Keratinocyte (primary cell): ENCODE measurements around the gene MYBPC2. TPM values are rescaled to one million over a fixed set of nuclear protein-coding genes. Genes with fewer than 3 reads are reported as not detected.

ENCODE experiments used
- DNase-seq: peaks from one replicate; pipeline ENCODE4 v3.0.0-alpha.2; 2011; ENCODE audit warnings: low read depth, missing footprints, low spot score
- FAIRE-seq: peaks from 2 replicates; lab custom pipeline; 2011; peaks lifted over from hg19 to GRCh38; lab: Jason Lieb, UNC
- H2AFZ ChIP-seq: 2 replicates; pipeline ENCODE4 v1.6.0; 2012; ENCODE audit warnings: low read length, control low read depth, inconsistent platforms; ENCODE audit not compliant: control insufficient read depth
- H3K27ac ChIP-seq: 2 replicates; pipeline ENCODE4 v1.5.1; 2011; ENCODE audit warnings: low read length; ENCODE audit not compliant: control insufficient read depth, insufficient read depth
- H3K27me3 ChIP-seq: 3 replicates; pipeline ENCODE4 v1.6.0; 2011; ENCODE audit warnings: low read length; ENCODE audit not compliant: control insufficient read depth, insufficient read depth; ENCODE audit errors: extremely low read depth
- H3K36me3 ChIP-seq, 2 experiments: 2 replicates in 1 of 2; 3 replicates in 1 of 2; pipeline ENCODE4 v1.5.1; 2011; ENCODE audit warnings: low read length in 2 of 2, mild to moderate bottlenecking in 1 of 2; ENCODE audit not compliant: control insufficient read depth in 2 of 2, insufficient read depth in 2 of 2; ENCODE audit errors: extremely low read depth in 1 of 2
- H3K4me1 ChIP-seq: 3 replicates; pipeline ENCODE4 v1.5.1; 2011; ENCODE audit warnings: low read length; ENCODE audit not compliant: control insufficient read depth, insufficient read depth; ENCODE audit errors: extremely low read depth
- H3K4me2 ChIP-seq: 3 replicates; pipeline ENCODE4 v1.6.0; 2011; ENCODE audit warnings: low read depth, low read length; ENCODE audit not compliant: control insufficient read depth, insufficient read depth; ENCODE audit errors: extremely low read depth
- H3K4me3 ChIP-seq, 3 experiments: fragments of 200-600 bp in 1 of 3; sonication (generic) in 1 of 3; 2 replicates in 2 of 3; 3 replicates in 1 of 3; pipeline ENCODE4 v1.5.1; 2011 to 2016; ENCODE audit warnings: low read length in 3 of 3, mild to moderate bottlenecking in 3 of 3, control low read depth in 2 of 3, inconsistent platforms in 1 of 3, low read depth in 1 of 3, mixed read lengths in 1 of 3, mixed run types in 1 of 3, moderate library complexity in 1 of 3; ENCODE audit not compliant: control insufficient read depth in 2 of 3, insufficient read depth in 2 of 3; ENCODE audit errors: extremely low read depth in 1 of 3
- H3K79me2 ChIP-seq: 2 replicates; pipeline ENCODE4 v1.6.0; 2012; ENCODE audit warnings: low read length; ENCODE audit not compliant: control insufficient read depth, insufficient read depth
- H3K9ac ChIP-seq: 3 replicates; pipeline ENCODE4 v1.6.0; 2011; ENCODE audit warnings: low read length; ENCODE audit not compliant: control insufficient read depth, insufficient read depth; ENCODE audit errors: extremely low read depth
- H3K9me1 ChIP-seq: 3 replicates; pipeline ENCODE4 v1.6.0; 2011; ENCODE audit warnings: low read length; ENCODE audit not compliant: control insufficient read depth, insufficient read depth; ENCODE audit errors: extremely low read depth
- H3K9me3 ChIP-seq: 2 replicates; pipeline ENCODE4 v1.5.1; 2012; ENCODE audit warnings: low read depth, low read length; ENCODE audit not compliant: control insufficient read depth
- H4K20me1 ChIP-seq: 3 replicates; pipeline ENCODE4 v1.6.0; 2011; ENCODE audit warnings: low read length; ENCODE audit not compliant: control insufficient read depth, insufficient read depth; ENCODE audit errors: extremely low read depth
- EZH2 ChIP-seq: IDR thresholded peaks from one replicate; pipeline ENCODE4 v1.6.1; 2012; ENCODE audit warnings: inconsistent platforms, mild to moderate bottlenecking, low read length, moderate library complexity
- dilution Hi-C: fragments of 300-500 bp; cut with MboI; formaldehyde crosslinking; loops from one replicate; pipeline ENCODE4 v1.7.0; 2020; ENCODE audit warnings: low sequenced_read_pairs; ENCODE audit not compliant: extremely low pct_ligation_motif_present
- polyA plus RNA-seq, 5 experiments: library from polyadenylated mRNA; depleted of rRNA in 3 of 5; stranded (reverse) in 3 of 5; stranded (forward) in 1 of 5; unstranded in 1 of 5; fragments of >200 nt; gene quantifications; 1 replicate in 1 of 5; 2 replicates in 3 of 5; 3 replicates in 1 of 5; pipeline versions ENCODE4 v1.2.1 to v1.2.3, GENCODE V29; 2011 to 2012; ENCODE audit warnings: missing spikeins in 2 of 5, low read depth in 1 of 5, low replicate concordance in 1 of 5
- TF ChIP-seq, protein P1 (sequence below), 3 experiments: IDR thresholded peaks in 1 of 3; conservative IDR thresholded peaks in 1 of 3; optimal IDR thresholded peaks in 1 of 3; 2 replicates in 2 of 3; 3 replicates in 1 of 3; pipeline versions ENCODE3 to v1.5.1; 2011; ENCODE audit warnings: low read length in 3 of 3, mild to moderate bottlenecking in 3 of 3, moderate library complexity in 2 of 3, control low read depth in 1 of 3, inconsistent platforms in 1 of 3; ENCODE audit not compliant: insufficient read depth in 2 of 3; ENCODE audit errors: extremely low read depth in 1 of 3

Gene MYBPC2
- polyA plus RNA-seq, 1 donor (not counting 4 experiments of a cell fraction or from before 2014, with no cell fraction given), result not detected

DNA sequence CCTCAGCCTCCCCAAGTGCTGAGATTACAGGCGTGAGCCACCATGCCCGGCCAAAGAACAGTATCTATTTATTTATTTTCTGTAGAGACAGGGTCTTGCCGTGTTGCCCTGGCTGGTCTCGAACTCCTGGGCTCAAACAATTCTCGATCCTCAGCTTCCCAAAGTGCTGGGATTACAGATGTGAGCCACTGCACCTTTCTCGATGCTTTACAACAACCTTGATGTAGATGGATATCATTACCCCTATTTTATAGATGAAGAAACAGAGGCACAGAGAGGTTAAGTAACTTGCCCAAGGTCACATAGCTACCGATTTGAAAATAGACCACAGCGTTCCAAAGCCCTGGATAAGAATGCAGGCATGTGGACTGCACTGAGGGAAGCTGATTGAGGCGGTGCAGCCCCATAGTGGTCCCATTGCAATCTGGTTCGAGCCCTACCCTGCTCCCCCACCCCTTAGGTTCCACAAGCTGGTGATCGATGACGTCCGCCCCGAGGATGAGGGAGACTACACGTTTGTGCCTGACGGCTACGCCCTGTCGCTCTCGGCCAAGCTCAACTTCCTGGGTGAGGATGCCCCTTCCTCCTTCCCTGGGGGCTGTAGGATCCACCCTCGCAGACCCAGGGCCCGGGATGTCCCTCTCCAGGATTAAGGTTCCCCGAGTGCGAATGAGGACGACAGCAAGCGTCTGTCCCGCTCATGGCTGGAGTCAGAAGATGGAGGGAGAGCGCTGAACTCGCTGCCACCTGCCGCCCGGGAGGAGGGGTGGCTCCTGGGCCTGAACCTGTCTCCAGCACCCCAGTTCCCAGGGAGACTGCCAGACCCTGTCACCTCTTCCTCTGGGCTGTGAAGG is 17.9 kb downstream of the MYBPC2 start:
- Histone ChIP-seq H3K9ac (no peak overlapping the region), H3K9me3 (no peaks in the 10 kb centered on the region), H3K4me1 (no peaks in the 10 kb centered on the region), H3K4me2 (no peak overlapping the region), H3K36me3 (no peaks in the 10 kb centered on the region), H3K27ac (no peak overlapping the region), H4K20me1 (no peaks in the 10 kb centered on the region), H3K4me3 (no peak overlapping the region), H3K79me2 (no peaks in the 10 kb centered on the region), H2AFZ (peak overlapping the region; percentile 15), H3K9me1 (no peaks in the 10 kb centered on the region), H3K27me3 (peaks cover 7% of the 10 kb centered on the region)
- DNase-seq, result no peak
- dilution Hi-C loops, result no loop called here
- no peak for FAIRE-seq
- TF ChIP-seq, protein P1, sequence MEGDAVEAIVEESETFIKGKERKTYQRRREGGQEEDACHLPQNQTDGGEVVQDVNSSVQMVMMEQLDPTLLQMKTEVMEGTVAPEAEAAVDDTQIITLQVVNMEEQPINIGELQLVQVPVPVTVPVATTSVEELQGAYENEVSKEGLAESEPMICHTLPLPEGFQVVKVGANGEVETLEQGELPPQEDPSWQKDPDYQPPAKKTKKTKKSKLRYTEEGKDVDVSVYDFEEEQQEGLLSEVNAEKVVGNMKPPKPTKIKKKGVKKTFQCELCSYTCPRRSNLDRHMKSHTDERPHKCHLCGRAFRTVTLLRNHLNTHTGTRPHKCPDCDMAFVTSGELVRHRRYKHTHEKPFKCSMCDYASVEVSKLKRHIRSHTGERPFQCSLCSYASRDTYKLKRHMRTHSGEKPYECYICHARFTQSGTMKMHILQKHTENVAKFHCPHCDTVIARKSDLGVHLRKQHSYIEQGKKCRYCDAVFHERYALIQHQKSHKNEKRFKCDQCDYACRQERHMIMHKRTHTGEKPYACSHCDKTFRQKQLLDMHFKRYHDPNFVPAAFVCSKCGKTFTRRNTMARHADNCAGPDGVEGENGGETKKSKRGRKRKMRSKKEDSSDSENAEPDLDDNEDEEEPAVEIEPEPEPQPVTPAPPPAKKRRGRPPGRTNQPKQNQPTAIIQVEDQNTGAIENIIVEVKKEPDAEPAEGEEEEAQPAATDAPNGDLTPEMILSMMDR (optimal IDR thresholded peaks at IDR 0.05 in 1 of 3, IDR thresholded peaks at IDR 0.05 in 1 of 3, conservative IDR thresholded peaks at IDR 0.05 in 1 of 3; ENCODE audit: extremely low read depth in 1 of 3, insufficient read depth in 2 of 3, low read length in 3 of 3), result no peak
- no peak for TF ChIP-seq EZH2

DNA sequence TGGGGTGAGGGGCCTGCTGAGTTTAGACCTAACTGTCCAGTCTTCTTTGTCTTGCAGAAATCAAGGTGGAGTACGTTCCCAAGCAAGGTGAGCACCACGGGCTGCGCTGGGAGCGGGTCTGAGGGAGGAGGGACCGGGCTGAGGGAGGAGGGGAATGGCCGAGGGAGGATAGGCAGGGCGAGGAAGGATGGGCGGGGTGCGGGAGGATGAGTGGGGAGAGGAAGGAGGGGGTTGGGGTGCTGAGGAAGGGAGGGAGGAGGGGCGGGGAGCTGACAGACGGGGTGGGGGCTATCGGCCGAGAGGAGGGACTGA is 18.5 kb downstream of the MYBPC2 start:
- H3K9me3 ChIP-seq, result no peaks in the 10 kb centered on the region
- H3K27ac ChIP-seq, result no peak overlapping the region
- H3K9ac ChIP-seq, result no peak overlapping the region
- no peak for DNase-seq
- peaks cover 7% of the 10 kb centered on the region for H3K27me3 ChIP-seq
- no peak overlapping the region for H3K4me2 ChIP-seq
- no peaks in the 10 kb centered on the region for H3K4me1 ChIP-seq
- TF ChIP-seq, protein P1 (optimal IDR thresholded peaks at IDR 0.05 in 1 of 3, IDR thresholded peaks at IDR 0.05 in 1 of 3, conservative IDR thresholded peaks at IDR 0.05 in 1 of 3; ENCODE audit: extremely low read depth in 1 of 3, insufficient read depth in 2 of 3, low read length in 3 of 3), result no peak
- TF ChIP-seq EZH2, result no peak
- no peak for FAIRE-seq
- no peaks in the 10 kb centered on the region for H3K36me3 ChIP-seq
- no peaks in the 10 kb centered on the region for H3K79me2 ChIP-seq
- no peaks in the 10 kb centered on the region for H3K9me1 ChIP-seq
- dilution Hi-C loops, result no loop called here
- no peak overlapping the region for H2AFZ ChIP-seq
- no peak overlapping the region for H3K4me3 ChIP-seq
- no peaks in the 10 kb centered on the region for H4K20me1 ChIP-seq
